WERI-Rb-1 (cell line): ENCODE results near the gene CBY1.

Experiments
- DNase-seq: peaks from one replicate; pipeline ENCODE4 v3.0.0-alpha.2; 2020
- H3K27ac ChIP-seq: fragments of 250-450 bp; sonication (Bioruptor Pico); 2 replicates; pipeline ENCODE4 v1.5.1; 2020; ENCODE audit warnings: mild to moderate bottlenecking, moderate library complexity
- H3K27me3 ChIP-seq: fragments of 250-450 bp; sonication (Bioruptor Pico); 2 replicates; pipeline ENCODE4 v1.5.1; 2021; ENCODE audit warnings: mild to moderate bottlenecking, low read depth, moderate library complexity; ENCODE audit not compliant: insufficient read depth, severe bottlenecking
- H3K36me3 ChIP-seq: fragments of 250-450 bp; sonication (Bioruptor Pico); 2 replicates; pipeline ENCODE4 v1.5.1; 2020; ENCODE audit warnings: mild to moderate bottlenecking, moderate library complexity
- H3K4me3 ChIP-seq: 2 replicates; pipeline ENCODE4 v1.5.1; 2011; ENCODE audit warnings: low read depth, mild to moderate bottlenecking, control low read depth, low read length
- H3K9me3 ChIP-seq: fragments of 250-450 bp; sonication (Bioruptor Pico); 2 replicates; pipeline ENCODE4 v1.5.1; 2021; ENCODE audit warnings: mild to moderate bottlenecking, moderate library complexity; ENCODE audit not compliant: severe bottlenecking
- TF ChIP-seq, protein P1 (sequence below): IDR thresholded peaks from 2 replicates; pipeline ENCODE4 v1.5.1; 2011; ENCODE audit warnings: low read depth, mild to moderate bottlenecking, control low read depth, inconsistent platforms, low read length

CBY1 gene

DNA sequence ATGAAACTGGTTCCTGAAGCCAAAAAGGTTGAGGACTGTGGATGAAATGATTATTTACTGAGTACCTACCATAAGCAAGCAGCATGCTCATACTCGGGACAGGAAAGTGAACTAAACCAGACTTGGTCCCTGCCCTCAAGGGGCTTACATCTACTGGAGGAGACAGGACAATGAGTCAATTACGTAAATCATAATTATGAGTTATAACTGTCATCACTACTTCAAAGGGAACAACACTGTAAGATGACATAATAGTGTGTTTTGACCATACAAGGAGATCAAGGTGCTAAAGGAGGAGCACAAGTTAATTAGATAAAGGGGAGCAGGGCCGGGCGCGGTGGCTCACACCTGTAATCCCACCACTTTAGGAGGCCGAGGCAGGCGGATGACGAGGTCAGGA is 2.7 kb upstream of the CBY1 start:
- H3K9me3 ChIP-seq, result no peaks in the 10 kb centered on the region
- no peak for DNase-seq
- H3K27me3 ChIP-seq, result no peaks in the 10 kb centered on the region
- H3K36me3 ChIP-seq, result peaks cover 7% of the 10 kb centered on the region; the same call in 1 of the 2 replicates
- TF ChIP-seq, protein P1, sequence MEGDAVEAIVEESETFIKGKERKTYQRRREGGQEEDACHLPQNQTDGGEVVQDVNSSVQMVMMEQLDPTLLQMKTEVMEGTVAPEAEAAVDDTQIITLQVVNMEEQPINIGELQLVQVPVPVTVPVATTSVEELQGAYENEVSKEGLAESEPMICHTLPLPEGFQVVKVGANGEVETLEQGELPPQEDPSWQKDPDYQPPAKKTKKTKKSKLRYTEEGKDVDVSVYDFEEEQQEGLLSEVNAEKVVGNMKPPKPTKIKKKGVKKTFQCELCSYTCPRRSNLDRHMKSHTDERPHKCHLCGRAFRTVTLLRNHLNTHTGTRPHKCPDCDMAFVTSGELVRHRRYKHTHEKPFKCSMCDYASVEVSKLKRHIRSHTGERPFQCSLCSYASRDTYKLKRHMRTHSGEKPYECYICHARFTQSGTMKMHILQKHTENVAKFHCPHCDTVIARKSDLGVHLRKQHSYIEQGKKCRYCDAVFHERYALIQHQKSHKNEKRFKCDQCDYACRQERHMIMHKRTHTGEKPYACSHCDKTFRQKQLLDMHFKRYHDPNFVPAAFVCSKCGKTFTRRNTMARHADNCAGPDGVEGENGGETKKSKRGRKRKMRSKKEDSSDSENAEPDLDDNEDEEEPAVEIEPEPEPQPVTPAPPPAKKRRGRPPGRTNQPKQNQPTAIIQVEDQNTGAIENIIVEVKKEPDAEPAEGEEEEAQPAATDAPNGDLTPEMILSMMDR, result no peak
- no peak overlapping the region for H3K27ac ChIP-seq
- H3K4me3 ChIP-seq, result no peak overlapping the region

DNA sequence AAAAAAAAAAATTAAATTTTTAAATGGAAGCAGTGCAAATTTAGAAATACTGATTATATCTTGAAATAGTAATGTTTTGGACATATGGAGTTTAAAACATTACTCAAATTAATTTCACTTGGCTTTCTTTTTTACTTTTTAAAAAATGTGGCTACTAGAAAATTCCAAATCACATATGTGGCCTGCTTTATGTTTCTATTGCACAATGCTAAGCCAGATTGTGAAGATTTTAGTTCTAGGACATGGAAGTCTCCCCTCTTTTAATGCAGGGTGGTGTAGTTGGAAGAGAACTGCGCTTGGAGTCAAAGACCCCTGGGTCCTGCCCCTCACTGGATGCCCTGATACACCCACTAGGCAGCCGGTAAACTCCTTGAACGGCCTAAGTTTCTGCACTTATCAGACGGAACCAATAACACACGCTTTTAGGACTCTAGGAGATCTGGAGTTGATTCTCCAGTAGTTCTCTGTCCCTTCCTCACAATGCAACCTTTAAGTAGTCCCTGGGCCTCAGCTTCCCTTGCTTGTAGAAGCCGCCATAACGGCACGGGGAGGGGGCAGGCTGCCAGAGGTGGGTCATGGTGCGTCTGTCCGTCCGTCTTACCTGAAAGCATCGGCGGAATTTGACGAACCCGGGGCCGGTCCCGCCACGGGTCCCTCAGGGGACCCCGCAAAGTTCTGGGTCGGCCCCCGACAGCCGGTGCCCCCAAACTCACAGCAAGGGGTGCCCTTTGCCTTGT is 751 bp upstream of the CBY1 start:
- H3K4me3 ChIP-seq, result peak overlapping the region; percentile 94

DNA sequence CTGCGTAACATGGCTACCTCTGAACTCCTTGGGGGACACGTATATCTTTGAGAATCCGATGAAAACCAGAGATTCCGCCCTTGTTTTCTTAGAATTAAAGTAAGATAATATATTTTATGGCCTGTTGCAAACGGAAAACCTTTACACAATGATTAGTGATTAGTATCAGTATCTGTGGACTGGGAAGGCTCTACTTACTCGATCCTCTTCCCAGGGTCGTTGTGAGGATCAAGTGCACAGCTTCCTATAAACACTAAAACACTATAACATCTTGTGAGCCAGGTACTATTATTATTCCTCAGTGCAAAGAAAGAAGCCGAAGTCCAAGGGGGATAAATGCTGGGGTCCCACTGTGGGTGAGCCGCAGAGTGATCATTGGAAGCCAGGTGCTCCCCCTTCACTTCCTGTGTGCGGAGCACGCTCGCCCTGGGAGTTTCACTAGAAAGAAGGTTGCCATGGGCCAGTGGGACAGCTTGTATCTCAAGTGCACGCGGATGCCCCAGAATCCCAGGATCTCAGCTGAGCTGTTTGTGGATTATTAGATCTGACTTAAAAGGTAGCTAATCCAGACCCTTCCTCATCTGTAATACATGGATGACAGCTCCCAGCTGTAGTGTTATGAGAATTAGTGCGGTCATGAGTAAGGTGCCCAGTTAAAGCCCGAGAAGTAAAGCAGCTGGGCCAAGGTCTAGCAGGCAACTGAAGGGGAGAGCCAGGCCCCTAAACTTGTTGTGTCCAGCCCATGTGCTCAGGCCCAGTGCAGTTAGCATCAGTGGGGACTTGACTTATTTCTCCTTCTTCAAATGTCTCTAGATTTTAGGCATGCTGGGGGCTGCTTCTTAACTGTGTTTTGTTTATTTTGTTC is 839 bp downstream of the CBY1 start:
- peak; percentile 69 for DNase-seq
- H3K9me3 ChIP-seq, result no peaks in the 10 kb centered on the region
- H3K27ac ChIP-seq, result peak overlapping the region; percentile 98
- peaks cover 3% of the 10 kb centered on the region; the same call in 1 of the 2 replicates for H3K36me3 ChIP-seq
- peak overlapping the region; percentile 94 for H3K4me3 ChIP-seq
- TF ChIP-seq, protein P1, result no peak
- no peaks in the 10 kb centered on the region for H3K27me3 ChIP-seq

More for the DNA sequence above, 751 bp upstream of the CBY1 start:
- peak; percentile 22 for DNase-seq
- H3K9me3 ChIP-seq, result no peaks in the 10 kb centered on the region
- H3K27ac ChIP-seq, result peak overlapping the region; percentile 98
- no peaks in the 10 kb centered on the region for H3K27me3 ChIP-seq
- TF ChIP-seq, protein P1, result no peak
- H3K36me3 ChIP-seq, result no peaks in the 10 kb centered on the region; the same call in 1 of the 2 replicates

GRCh38 chr22:38674888-38675287 is 18.4 kb downstream of the CBY1 start:
- no peak for DNase-seq
- no peak overlapping the region for H3K27ac ChIP-seq
- TF ChIP-seq, protein P1, result no peak

DNA sequence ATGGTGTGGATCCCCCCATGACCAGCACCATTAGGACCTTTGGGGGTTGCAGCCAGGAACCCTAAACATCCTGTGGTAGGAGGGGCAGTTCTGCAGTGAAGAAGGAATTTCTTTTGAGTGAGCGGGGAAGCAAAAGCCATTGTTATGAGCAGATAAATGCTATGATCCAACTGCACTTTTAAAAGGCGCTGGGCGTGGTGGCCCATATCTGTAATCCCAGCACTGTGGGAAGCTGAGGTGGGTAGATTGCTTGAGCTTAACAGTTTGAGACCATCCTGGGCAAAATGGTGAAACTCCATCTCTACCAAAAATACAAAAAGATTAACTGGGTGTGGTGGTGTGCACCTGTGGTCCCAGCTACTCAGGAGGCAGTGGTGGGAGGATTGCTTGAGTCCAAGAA is 19.4 kb downstream of the CBY1 start:
- Histone ChIP-seq H3K9me3 (no peaks in the 10 kb centered on the region), H3K36me3 (peaks cover 12% of the 10 kb centered on the region), H3K27ac (no peak overlapping the region), H3K27me3 (no peaks in the 10 kb centered on the region), H3K4me3 (no peak overlapping the region)
- no peak for DNase-seq
- TF ChIP-seq, protein P1, result no peak

More at GRCh38 chr22:38674888-38675287, 18.4 kb downstream of the CBY1 start:
- Histone ChIP-seq H3K27me3 (no peaks in the 10 kb centered on the region), H3K4me3 (no peak overlapping the region), H3K36me3 (peaks cover 14% of the 10 kb centered on the region), H3K9me3 (no peaks in the 10 kb centered on the region)
